Measurements from ENCODE around the gene OR2J1. TPM values are rescaled to one million over a fixed set of nuclear protein-coding genes. Genes with fewer than 3 reads are reported as not detected.

The OR2J1 gene
- not detected for total RNA-seq
- long read RNA-seq = 0 reads

GRCh38 chr6:29099190-29099589 is at the start of gene OR2J1:
Gene OR2J1 (plus strand): TSS chr6:29099490. CDS start chr6:29100943, 1,453 bp downstream.
- no peaks in the 10 kb centered on the region for H3K36me3 ChIP-seq
- DNase-seq (no peak), ATAC-seq (no peak)
- no peaks in the 10 kb centered on the region for H3K4me1 ChIP-seq
- H3K27me3 ChIP-seq = no peaks in the 10 kb centered on the region
- H3K27ac ChIP-seq = no peak within 1 kb of the TSS
- H3K9me3 ChIP-seq = no peaks in the 10 kb centered on the region
- intact Hi-C loops (cut with DNase I) = no loop called here
- no peak within 1 kb of the TSS for H3K4me3 ChIP-seq
- no peak for TF ChIP-seq CTCF (IDR thresholded peaks at IDR 0.05)

GRCh38 chr6:29051680-29052079 is 47.6 kb upstream of the OR2J1 start:
- no peak for DNase-seq

GRCh38 chr6:29071831-29072723 is 27.2 kb upstream of the OR2J1 start:
- Histone ChIP-seq H3K27me3 (no peaks in the 10 kb centered on the region), H3K9me3 (no peaks in the 10 kb centered on the region), H3K4me3 (no peak overlapping the region), H3K27ac (no peak overlapping the region), H3K4me1 (no peaks in the 10 kb centered on the region), H3K36me3 (no peaks in the 10 kb centered on the region)
- ATAC-seq = peak; percentile 69
- no peak for DNase-seq
- intact Hi-C loops (cut with DNase I) = no loop called here
- TF ChIP-seq CTCF (IDR thresholded peaks at IDR 0.05) = peak; percentile 46

More at GRCh38 chr6:29051680-29052079, 47.6 kb upstream of the OR2J1 start:
- intact Hi-C loops (cut with DNase I) = no loop called here
- H3K9me3 ChIP-seq = no peaks in the 10 kb centered on the region
- no peak for TF ChIP-seq CTCF (IDR thresholded peaks at IDR 0.05)
- no peak overlapping the region for H3K27ac ChIP-seq
- H3K4me3 ChIP-seq = no peak overlapping the region
- H3K36me3 ChIP-seq = no peaks in the 10 kb centered on the region
- no peak for ATAC-seq
- H3K4me1 ChIP-seq = no peaks in the 10 kb centered on the region
- no peaks in the 10 kb centered on the region for H3K27me3 ChIP-seq

GRCh38 chr6:29079203-29079602 is 20.1 kb upstream of the OR2J1 start:
- no peak for DNase-seq
- no peaks in the 10 kb centered on the region for H3K27me3 ChIP-seq
- intact Hi-C loops (cut with DNase I) = no loop called here
- no peak for ATAC-seq
- H3K36me3 ChIP-seq = no peaks in the 10 kb centered on the region
- H3K27ac ChIP-seq = no peak overlapping the region
- no peaks in the 10 kb centered on the region for H3K9me3 ChIP-seq
- H3K4me3 ChIP-seq = no peak overlapping the region
- H3K4me1 ChIP-seq = no peaks in the 10 kb centered on the region
- TF ChIP-seq CTCF (IDR thresholded peaks at IDR 0.05) = no peak

- ATAC-seq (no peak), DNase-seq (no peak)
- no peaks in the 10 kb centered on the region for H3K4me1 ChIP-seq
- no peaks in the 10 kb centered on the region for H3K27me3 ChIP-seq
- TF ChIP-seq CTCF (IDR thresholded peaks at IDR 0.05) = no peak
- no peak overlapping the region for H3K4me3 ChIP-seq
- intact Hi-C loops (cut with DNase I) = no loop called here
- H3K9me3 ChIP-seq = no peaks in the 10 kb centered on the region
- H3K36me3 ChIP-seq = no peaks in the 10 kb centered on the region
- H3K27ac ChIP-seq = no peak overlapping the region
Measured at GRCh38 chr6:29081312-29081711, 18.0 kb upstream of the OR2J1 start.
